GM12874 (cell line): ENCODE results near the gene HINT3.

Source experiments
- TF ChIP-seq, protein P1 (sequence below): IDR thresholded peaks from 2 replicates; pipeline ENCODE4 v1.5.1; 2011; ENCODE audit warnings: low read depth, mild to moderate bottlenecking, control low read depth, low read length, moderate library complexity; ENCODE audit not compliant: insufficient read depth

HINT3 gene

GRCh38 chr6:126026001-126026400 lies 69.4 kb downstream of the HINT3 start:
- TF ChIP-seq, protein P1, sequence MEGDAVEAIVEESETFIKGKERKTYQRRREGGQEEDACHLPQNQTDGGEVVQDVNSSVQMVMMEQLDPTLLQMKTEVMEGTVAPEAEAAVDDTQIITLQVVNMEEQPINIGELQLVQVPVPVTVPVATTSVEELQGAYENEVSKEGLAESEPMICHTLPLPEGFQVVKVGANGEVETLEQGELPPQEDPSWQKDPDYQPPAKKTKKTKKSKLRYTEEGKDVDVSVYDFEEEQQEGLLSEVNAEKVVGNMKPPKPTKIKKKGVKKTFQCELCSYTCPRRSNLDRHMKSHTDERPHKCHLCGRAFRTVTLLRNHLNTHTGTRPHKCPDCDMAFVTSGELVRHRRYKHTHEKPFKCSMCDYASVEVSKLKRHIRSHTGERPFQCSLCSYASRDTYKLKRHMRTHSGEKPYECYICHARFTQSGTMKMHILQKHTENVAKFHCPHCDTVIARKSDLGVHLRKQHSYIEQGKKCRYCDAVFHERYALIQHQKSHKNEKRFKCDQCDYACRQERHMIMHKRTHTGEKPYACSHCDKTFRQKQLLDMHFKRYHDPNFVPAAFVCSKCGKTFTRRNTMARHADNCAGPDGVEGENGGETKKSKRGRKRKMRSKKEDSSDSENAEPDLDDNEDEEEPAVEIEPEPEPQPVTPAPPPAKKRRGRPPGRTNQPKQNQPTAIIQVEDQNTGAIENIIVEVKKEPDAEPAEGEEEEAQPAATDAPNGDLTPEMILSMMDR: no peak

DNA sequence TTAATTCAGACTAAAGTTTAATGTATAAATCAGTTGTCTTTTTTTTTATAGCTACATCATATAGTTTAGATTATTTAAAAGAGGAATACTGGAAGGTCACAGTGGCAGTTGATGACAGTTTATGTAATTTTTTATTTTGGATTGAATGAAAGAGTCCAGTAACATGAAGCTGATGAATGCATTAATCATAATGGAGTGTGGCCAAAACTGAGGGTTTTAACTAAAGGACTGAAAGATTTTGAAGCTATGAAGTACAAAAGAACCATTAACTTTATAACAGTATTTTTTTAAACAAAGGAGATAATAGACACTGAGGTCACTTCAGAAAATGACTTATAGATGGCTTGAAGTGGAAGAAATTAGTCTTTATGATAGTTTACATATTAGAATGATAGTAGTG lies 71.0 kb downstream of the HINT3 start:
- TF ChIP-seq, protein P1: no peak
